Measurements from ENCODE around the gene CYRIA.
A peak's percentile ranks its signal among the peaks of the same experiment; 100 is the strongest.

The CYRIA gene

DNA sequence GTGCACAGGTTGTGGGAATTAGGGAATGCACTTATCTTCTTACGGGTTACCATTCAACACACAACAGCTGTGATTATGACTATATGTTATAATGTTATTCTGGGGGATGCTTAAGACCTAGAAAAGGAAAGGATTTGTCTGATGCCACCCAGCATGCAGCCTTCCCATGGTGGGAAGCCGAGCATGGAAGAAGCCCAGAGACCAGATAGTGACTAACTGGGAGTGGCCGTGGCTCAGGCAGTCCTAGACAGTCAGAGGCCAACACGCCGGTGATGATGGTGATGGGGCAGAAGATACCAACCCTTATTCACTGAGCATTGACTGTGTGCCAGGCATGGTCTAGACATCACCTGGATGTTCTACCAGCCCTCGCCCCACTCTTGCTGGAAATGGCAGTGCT is 35.9 kb downstream of the CYRIA start:
- no peak for DNase-seq (ENCODE audit: low read depth in 2 of 2)

DNA sequence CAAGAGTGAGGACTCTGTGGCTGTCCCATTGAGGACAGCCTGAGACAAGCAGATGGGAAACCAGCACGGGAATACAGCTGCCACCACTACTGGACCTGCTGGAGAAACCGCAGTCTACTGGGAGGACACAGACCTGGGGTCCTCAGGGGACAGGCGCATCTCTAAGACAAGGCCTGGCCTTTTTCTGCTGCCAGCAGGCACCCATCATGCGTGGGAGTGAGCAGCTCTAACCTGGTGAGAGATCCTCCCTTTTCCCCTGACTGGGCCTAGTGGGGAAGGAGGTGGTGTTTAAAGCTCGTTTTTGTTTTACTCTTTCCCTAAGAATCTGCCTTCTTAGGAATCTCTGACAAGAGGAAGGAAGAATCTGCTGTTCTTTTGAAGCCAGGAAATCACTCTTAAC is 36.6 kb downstream of the CYRIA start:
- no peak for DNase-seq (ENCODE audit: low read depth in 2 of 2)

DNA sequence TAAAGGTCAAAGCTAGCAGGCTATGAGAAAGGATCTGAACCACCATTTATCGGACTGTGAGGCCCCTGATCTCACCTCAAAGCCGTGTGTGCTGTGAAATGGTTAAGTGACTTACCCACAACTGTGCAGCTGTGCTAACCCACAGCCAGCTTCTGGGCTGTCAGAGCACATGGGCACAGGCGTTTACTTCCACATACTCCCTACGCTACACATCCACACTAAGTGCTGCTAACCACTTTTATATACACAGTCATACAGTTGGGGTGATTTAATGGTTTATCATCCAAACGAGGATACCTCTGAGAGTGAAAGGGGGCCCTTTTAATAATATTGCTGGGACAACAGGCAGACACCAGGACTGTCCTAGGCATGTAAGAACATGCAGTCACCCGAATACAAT is 37.3 kb downstream of the CYRIA start:
- no peak for DNase-seq (ENCODE audit: low read depth in 2 of 2)

DNA sequence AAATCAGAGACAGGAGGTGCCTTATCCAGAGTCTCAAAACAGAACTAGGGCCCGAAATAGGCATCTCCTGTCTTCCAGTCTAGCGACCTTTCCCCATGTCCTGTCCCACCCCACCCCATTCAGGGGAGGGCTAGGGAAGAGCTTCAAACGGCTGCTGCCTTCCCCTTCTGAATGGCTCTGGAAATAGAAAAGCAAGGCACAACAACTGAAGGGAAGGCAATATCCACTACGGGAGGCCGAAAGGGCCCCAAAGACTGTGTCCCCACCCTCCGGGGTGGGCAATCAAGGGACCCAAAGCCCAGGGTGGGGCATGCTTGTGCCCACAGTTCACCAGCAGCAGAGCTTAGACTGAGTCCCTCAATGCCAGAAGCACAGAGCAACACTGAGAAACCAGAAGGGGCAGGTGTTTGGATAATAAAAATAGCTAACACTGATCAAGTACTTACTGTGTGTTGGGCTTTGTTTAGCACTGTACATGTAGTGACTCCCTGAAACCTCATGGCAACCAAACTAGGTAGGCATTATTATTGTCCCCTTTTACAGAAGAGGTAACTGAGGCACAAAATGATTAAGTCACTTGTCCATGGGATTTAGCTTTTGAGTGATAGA is 38.5 kb downstream of the CYRIA start:
- DNase-seq (ENCODE audit: low read depth in 2 of 2): no peak

DNA sequence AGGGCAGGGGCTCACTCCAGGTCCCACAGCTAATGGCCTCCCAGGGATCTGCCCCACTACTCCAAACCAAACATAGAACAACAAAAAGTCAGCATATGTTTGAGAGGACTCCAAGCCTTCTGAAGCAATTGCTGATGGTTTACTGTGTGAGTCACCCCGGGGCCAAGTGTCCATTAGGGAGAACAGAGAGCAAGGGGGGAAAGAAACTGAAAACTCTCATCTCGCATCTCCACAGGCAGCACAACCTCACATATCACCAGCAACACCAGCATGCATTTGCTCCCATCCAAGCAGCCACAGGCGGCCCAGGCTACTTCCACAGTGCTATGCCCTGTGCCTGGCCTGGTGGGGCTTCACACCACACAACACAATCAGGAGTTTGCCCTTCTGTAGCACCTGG is 39.1 kb downstream of the CYRIA start:
- no peak for DNase-seq (ENCODE audit: low read depth in 2 of 2)

DNA sequence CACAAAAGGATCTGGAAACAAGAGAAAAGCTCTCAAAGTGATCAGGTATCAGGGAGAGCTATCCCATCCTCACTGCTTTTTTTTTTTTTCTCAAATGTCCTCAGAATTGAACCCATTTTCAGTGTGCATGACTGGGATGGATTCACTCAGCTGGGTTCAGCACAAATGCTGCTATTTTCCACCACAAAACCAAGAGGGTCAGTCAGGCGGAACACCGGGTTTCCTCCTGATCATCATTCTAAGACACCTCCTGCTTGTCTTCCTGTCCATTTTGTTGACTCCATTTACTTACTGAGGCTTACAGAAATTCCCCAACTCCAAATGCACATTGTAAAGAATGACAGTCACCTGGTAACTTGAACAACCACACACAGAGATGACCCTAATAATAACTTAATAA is 39.9 kb downstream of the CYRIA start:
- DNase-seq (ENCODE audit: low read depth in 2 of 2): no peak

DNA sequence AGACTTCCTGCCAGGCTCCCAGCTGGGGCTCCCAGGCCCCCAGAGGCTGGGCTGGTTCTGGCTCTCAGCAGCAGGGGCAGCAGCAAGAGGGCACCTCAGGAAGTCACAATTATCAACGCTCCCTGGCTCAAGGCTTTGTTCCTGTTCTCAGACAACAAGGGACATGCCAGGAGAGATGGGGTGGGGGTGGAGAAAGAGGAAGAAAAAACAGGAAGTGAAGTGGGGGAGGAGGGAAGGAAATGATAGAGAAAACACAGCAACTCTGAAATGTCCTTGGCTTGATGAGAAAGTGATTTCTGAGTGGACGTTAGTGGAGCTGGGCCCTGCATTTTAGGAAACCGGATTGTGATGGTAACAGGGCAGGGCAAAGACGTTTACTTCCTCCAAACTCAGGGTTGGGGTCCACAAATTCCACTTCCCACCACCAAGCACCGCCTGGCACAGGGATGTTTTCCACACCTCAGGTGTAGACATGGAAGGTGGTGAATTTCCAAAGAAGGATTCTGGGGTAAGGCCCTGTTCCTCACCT is 40.4 kb downstream of the CYRIA start:
- DNase-seq (ENCODE audit: low read depth in 2 of 2): no peak

DNA sequence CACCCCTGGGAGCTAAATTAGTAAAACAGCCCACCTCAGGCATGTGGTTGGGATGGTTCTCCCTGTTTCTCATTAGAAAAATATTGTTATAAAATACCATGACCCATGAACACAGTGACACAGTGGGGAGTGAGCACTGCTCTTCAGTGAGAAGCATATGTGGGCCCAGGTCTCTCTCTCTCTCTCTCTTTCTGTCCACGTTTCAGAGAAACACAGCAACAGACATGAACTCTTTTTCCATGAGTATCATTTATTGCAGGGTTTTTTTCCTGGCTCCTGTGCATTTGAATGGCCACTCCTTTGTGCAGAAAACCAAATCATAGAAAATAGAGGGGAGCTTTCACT is 41.2 kb downstream of the CYRIA start:
- no peak for DNase-seq (ENCODE audit: low read depth in 2 of 2)

DNA sequence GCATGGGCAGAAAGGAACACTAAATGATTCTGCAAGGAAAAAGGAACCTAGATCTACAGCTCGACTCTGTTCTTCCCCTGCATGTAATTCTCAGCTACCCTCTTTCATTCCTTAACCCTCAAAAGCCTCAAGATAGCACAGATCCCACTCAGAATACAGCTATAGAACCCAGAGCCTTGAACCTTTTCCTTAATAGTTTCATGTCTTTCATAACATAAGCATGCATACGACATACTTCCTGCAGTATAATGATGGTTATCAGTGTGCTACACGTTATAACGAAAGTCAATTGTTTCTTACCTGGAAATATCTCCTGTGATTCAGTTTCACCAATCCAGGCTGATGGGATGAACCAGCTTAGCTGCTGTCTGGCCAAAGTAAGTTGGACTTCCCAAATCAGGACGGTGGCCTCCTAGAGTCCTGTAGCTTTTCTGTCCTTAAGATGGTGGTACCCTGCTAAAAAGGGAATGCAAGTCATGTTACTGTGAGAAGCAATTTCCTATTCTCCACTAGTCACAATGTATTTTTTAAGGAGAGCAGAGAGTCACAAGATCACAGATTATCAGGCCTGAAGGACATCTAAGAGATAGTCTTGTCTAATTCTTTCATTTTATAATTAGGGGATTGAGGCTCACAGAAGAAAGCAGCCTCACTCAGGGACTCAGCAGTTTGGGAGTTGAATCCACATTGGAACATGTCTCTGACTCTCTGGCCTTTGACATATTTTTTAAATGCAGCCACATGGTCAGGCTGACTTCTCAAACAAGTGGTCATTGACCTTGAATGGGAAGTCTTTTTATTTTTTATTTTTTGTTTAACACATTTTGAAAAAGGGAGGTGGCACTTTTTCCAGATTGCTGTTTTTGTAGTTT is 41.8 kb downstream of the CYRIA start:
- no peak for DNase-seq (ENCODE audit: low read depth in 2 of 2)

DNA sequence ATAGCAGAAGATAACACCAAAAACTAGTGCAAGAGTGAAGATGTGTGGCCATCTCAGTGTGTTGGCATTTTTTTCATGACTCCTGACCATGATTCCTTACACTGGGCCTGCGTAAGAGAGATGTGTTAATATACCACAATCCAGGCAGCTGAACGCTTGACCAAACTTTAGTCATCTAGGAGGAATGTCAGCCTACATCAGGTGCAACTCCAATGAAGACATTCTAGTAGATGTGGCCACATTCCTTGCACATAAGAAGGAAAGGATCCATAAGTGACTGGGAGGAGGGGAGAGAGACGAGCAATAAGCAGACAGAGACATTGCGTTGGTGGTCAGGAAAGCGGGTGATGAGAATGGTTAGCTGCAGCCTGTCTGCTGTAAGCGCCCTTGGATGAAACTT is 42.6 kb downstream of the CYRIA start:
- DNase-seq (ENCODE audit: low read depth in 2 of 2): peak; percentile 10

DNA sequence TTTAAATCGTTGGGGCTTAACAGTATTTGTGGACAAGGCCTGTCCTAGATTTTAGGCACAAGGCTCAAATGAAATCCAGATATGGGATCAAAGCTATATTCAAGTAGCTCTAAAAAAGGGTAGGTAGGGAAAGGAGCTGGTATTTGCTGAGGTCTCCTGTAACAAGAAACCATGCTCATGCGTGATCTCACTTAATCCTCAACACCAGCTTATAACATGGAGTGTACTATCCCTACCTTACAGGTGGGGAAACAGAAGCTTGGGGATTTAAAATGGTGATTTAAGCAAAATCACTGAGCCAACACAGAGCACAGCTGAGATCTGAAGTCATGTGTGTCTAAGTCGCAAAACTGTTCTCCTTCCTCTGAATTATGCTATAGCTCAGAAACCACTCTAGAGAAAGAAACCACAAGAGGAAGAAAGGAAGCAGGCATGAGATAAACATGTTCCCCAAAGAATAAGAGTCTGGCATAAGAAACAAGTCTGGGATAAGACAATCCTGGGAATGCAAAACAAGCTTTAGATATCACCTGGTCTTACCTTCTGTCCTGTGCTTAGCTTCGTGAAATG is 43.1 kb downstream of the CYRIA start:
- no peak for DNase-seq (ENCODE audit: low read depth in 2 of 2)

DNA sequence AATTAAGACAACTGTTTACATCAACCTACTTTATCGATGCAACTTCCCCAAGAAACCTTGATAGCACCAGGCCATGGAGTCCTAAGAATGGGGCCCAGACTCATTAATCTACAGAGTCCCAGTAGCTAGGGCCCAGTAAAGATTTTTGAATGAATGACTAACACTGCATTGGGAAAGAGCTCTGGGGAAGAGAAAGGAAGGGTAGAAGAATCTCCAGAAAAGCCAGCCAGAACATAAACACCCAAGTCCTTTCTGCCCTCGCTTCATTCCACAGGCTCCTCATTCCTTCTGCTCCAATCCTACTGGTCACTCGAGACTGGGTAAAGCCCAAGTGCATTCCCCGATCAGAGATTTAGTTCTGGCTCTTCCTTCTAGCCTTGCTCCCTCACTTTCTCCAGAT is 44.3 kb downstream of the CYRIA start:
- DNase-seq (ENCODE audit: low read depth in 2 of 2): no peak

DNA sequence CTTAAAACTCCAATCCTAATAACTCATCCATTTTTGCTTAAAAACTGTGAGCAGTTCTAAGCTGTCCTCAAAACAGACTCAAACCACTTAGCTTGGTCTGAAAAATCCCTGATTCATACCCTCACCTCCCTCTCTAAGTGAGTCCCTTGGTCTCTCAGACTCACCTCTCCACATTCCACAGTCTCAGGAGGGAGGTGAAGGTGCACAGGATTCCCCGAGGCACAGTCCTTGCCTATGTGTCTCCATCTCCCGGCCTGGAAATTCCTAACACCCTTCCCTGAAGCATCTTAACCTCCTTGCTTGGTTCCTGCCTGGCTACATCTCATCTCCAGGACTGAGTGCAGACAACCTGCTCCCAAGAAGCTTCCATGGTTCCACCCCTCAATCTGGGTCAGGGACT is 45.0 kb downstream of the CYRIA start:
- no peak for DNase-seq (ENCODE audit: low read depth in 2 of 2)

DNA sequence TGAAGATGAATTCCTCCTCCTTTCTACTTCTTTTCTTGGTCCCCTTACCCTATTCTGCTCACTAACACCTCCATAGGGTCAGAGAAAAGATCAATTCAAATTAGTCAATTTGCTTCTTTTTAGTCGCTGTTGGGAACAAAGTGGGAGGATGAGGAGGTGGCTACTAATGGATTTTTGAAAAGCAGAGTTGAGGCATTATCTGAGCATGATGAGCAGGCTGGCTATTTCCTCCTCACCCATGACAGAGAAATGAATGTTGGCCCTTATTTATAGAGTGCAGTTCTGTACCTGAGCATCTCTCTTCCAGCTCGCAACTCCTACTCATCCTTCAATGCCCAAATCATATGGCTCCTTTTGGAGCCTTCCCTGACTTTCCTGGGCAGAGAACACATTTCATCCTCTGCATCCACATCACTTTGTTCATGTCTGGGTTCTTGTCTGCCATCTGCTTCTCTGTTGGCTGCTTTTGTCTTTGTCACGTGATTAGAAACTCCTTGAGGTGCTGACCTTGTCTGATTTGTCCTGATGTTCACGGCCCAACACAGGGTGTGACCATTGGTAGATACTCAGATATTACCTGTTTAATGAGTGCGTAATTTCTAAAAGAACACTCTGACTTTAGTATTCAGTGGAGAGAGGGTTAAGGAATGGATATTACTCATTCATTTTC is 45.9 kb downstream of the CYRIA start:
- no peak for DNase-seq (ENCODE audit: low read depth in 2 of 2)

DNA sequence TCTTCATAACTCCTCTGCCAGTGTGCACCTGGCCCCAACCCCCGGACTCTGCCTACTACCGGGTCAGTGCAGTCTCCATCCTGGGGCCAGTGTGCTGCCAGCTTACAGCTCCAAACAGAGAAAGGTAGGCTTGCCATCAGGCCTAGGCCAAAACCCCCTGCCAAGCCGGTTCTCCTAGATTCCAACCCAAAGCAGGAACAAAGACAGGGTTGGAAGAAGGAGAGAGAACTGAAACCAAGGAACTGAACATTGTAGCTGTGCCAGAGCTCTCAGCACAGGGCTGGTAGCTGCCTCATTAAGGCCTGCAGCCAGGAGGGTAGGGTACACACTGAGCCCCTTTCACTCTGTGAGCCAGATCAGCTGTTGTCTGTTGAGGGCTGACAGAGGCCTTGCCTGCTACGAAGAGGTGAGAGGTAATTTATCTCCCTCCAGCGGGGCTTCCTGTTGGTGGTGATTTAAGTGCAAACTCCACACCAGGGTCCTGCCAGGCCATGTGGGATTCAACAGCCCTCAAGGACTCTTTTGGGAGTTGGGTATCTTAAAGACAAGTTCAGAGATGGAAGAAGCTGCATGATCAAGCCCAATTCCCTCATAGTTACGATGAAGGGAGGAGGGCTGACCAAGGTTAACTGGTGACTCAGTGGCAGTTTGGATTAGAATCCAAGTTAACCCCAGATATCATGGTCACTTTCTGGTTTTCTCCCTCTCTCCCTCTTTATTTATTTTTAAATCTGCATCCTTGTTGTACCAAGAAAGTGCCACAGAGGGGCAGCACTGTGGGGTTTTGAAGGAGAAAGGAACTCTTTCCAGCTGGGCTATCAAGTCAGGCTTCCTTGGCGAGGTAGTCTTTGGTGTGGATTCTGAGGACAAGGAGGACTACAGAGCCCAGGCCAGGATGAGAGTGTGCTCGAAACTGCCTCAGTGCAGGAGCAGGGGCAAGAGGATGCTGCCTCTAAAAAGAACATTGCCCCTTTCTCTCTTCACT is 48.1 kb downstream of the CYRIA start:
- DNase-seq (ENCODE audit: low read depth in 2 of 2): no peak
